K562 (cell line): ENCODE data around the gene PRR11. TPM values are rescaled to one million over a fixed set of nuclear protein-coding genes. Genes with fewer than 3 reads are reported as not detected.

Experiments
- ARID2 ChIP-seq: fragments of 450-650 bp; IDR thresholded peaks from 2 replicates; pipeline ENCODE4 v1.6.1; 2017; ENCODE audit warnings: antibody characterized with exemption, mild to moderate bottlenecking
- BRD4 ChIP-seq: fragments of 200-600 bp; sonication (generic); IDR thresholded peaks from 2 replicates; pipeline ENCODE4 v1.6.1; 2017; ENCODE audit warnings: inconsistent platforms
- CBFA2T3 ChIP-seq: fragments of 450-650 bp; IDR thresholded peaks from 2 replicates; pipeline ENCODE4 v1.6.1; 2017
- CXXC5 ChIP-seq: fragments of 250-450 bp; sonication (Bioruptor Pico); IDR thresholded peaks from 2 replicates; pipeline ENCODE4 v1.8.0; 2022; ENCODE audit warnings: inconsistent platforms, mild to moderate bottlenecking, moderate library complexity
- DACH1 ChIP-seq: fragments of 450-650 bp; IDR thresholded peaks from 2 replicates; pipeline ENCODE4 v1.6.1; 2018; ENCODE audit not compliant: partially characterized antibody
- ELF1 ChIP-seq: fragments of 200-800 bp; sonication (Bioruptor generic); IDR thresholded peaks from 2 replicates; pipeline ENCODE4 v1.6.1; 2016; ENCODE audit warnings: missing genetic modification characterization, missing compliant biosample characterization
- GABPB1 ChIP-seq: sonication (generic); formaldehyde crosslinking; IDR thresholded peaks from 2 replicates; pipeline ENCODE4 v1.8.0; 2022; ENCODE audit warnings: mild to moderate bottlenecking, missing genetic modification reagents
- POU5F1 ChIP-seq: fragments of 150-350 bp; IDR thresholded peaks from 2 replicates; pipeline ENCODE4 v1.6.1; 2014; ENCODE audit warnings: borderline replicate concordance, low read length, low read depth, mild to moderate bottlenecking; ENCODE audit not compliant: partially characterized antibody
- RBBP5 ChIP-seq: fragments of 200-600 bp; sonication (generic); IDR thresholded peaks from 2 replicates; pipeline ENCODE4 v1.6.1; 2012; ENCODE audit warnings: borderline replicate concordance, mild to moderate bottlenecking, low read length, control low read depth, inconsistent platforms; ENCODE audit not compliant: insufficient read depth, poor library complexity, severe bottlenecking
- TBP ChIP-seq: optimal IDR thresholded peaks from 2 replicates; pipeline ENCODE3; 2011; ENCODE audit warnings: low read depth, low read length, improper control_type of control experiment
- TFAM ChIP-seq: fragments of 250-450 bp; sonication (Bioruptor Pico); conservative IDR thresholded peaks from 2 replicates; pipeline ENCODE4 v1.5.0; 2021; ENCODE audit warnings: mild to moderate bottlenecking, moderate library complexity
- ZBTB8A ChIP-seq: fragments of 450-650 bp; IDR thresholded peaks from 2 replicates; pipeline ENCODE4 v1.6.1; 2018; ENCODE audit warnings: mild to moderate bottlenecking, moderate library complexity; ENCODE audit not compliant: partially characterized antibody
- polyA plus RNA-seq, 8 experiments: library from polyadenylated mRNA; depleted of rRNA in 4 of 8; stranded (reverse) in 5 of 8; unstranded in 3 of 8; fragments of >200 nt; fragmentation: Nextera tagmentation in 2 of 8; fragmentation: Illumina TruSeq in 1 of 8; extraction: Ambion mirVana in 2 of 8; extraction: Trizol in 1 of 8; gene quantifications; 2 replicates each; pipeline versions ENCODE4 v1.2.1 to v1.2.3, GENCODE V29; 2011 to 2014; ENCODE audit warnings: inconsistent platforms in 1 of 8, missing spikeins in 1 of 8
- total RNA-seq, 7 experiments: library from RNA; depleted of rRNA in 6 of 7; stranded (reverse); fragments of >200 nt in 6 of 7; fragmentation: Illumina TruSeq in 2 of 7; extraction: Trizol in 2 of 7; gene quantifications; 2 replicates each; pipeline versions ENCODE4 v1.2.1 to v1.2.3, GENCODE V29; 2011 to 2021; ENCODE audit warnings: low replicate concordance in 1 of 7
- TF ChIP-seq, protein P1 (sequence below): fragments of 250-450 bp; sonication (Bioruptor Pico); IDR thresholded peaks from 2 replicates; pipeline ENCODE4 v1.4.0; 2020; ENCODE audit warnings: mild to moderate bottlenecking, moderate library complexity
- TF ChIP-seq, protein P2 (sequence below): fragments of 150-350 bp; IDR thresholded peaks from 2 replicates; pipeline ENCODE4 v1.6.1; 2014; ENCODE audit warnings: low read depth, mild to moderate bottlenecking, low read length, borderline replicate concordance
- TF ChIP-seq, protein P3 (sequence below): sonication (generic); formaldehyde crosslinking; IDR thresholded peaks from 2 replicates; pipeline ENCODE4 v1.8.1; 2023; ENCODE audit warnings: mild to moderate bottlenecking, missing genetic modification reagents
- TF ChIP-seq, protein P4 (sequence below): sonication (generic); formaldehyde crosslinking; IDR thresholded peaks from 2 replicates; pipeline ENCODE4 v1.8.0; 2022; ENCODE audit warnings: mild to moderate bottlenecking, missing genetic modification reagents

The PRR11 gene
- total and polyA plus RNA-seq, 9 of the 15 experiments (the other 6 are each of a cell fraction or from before 2014, with no cell fraction given), result 13.3 to 75.2 (median 46.4) TPM

DNA sequence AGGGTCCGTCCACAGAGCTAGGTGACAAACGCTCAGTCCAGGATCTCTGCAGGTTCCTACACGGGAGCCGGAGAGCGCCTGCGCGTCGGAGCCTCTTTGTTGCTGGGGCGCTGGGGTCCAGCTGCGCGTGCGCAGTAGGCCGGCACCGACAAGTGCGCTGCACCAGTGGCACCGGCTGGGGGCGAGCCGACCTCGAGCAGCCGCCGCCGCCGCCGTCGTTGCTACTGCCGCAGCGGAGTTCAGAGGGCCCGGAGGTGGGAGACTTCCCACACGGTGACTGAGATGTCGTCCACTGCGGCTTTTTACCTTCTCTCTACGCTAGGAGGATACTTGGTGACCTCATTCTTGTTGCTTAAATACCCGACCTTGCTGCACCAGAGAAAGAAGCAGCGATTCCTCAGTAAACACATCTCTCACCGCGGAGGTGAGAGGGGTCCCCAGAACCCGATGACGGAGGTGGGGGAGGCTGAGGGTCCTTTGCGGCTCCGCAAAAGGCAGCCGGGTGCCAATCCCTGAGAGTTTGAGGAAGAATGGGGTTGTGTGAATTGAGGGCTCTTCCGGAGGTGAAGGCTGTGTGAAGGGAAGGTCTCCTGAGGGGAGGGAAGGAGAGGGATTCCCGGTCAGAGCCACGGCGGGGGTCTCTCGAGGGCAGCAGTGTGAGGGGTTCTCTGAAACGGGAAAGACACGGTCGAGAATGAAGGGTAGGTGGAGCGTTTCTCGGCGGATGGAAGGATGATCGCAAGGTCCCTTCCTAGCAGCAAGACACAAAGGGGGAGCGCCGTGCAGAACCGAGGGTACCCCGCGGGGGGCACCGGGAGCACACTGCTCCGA lies 65.0 kb downstream of the PRR11 start, which contains the start of gene GDPD1 (continued):
- TF ChIP-seq, protein P1, sequence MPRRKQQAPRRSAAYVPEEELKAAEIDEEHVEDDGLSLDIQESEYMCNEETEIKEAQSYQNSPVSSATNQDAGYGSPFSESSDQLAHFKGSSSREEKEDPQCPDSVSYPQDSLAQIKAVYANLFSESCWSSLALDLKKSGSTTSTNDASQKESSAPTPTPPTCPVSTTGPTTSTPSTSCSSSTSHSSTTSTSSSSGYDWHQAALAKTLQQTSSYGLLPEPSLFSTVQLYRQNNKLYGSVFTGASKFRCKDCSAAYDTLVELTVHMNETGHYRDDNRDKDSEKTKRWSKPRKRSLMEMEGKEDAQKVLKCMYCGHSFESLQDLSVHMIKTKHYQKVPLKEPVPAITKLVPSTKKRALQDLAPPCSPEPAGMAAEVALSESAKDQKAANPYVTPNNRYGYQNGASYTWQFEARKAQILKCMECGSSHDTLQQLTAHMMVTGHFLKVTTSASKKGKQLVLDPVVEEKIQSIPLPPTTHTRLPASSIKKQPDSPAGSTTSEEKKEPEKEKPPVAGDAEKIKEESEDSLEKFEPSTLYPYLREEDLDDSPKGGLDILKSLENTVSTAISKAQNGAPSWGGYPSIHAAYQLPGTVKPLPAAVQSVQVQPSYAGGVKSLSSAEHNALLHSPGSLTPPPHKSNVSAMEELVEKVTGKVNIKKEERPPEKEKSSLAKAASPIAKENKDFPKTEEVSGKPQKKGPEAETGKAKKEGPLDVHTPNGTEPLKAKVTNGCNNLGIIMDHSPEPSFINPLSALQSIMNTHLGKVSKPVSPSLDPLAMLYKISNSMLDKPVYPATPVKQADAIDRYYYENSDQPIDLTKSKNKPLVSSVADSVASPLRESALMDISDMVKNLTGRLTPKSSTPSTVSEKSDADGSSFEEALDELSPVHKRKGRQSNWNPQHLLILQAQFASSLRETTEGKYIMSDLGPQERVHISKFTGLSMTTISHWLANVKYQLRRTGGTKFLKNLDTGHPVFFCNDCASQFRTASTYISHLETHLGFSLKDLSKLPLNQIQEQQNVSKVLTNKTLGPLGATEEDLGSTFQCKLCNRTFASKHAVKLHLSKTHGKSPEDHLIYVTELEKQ, result no peak
- TF ChIP-seq TBP (peak; percentile 63), TFAM (CRISPR knock-in tag) (no peak), CXXC5 (CRISPR knock-in tag) (peak; percentile 84), ZBTB8A (no peak), ELF1 (tag) (no peak), ARID2 (0 out of 2 replicates have a peak, but pooled peaks have one; percentile 13), DACH1 (no peak), POU5F1 (peak; percentile 9), BRD4 (0 out of 2 replicates have a peak, but pooled peaks have one; percentile 24), CBFA2T3 (no peak), GABPB1 (peak; percentile 62), RBBP5 (peak; percentile 60)
- TF ChIP-seq, protein P2, sequence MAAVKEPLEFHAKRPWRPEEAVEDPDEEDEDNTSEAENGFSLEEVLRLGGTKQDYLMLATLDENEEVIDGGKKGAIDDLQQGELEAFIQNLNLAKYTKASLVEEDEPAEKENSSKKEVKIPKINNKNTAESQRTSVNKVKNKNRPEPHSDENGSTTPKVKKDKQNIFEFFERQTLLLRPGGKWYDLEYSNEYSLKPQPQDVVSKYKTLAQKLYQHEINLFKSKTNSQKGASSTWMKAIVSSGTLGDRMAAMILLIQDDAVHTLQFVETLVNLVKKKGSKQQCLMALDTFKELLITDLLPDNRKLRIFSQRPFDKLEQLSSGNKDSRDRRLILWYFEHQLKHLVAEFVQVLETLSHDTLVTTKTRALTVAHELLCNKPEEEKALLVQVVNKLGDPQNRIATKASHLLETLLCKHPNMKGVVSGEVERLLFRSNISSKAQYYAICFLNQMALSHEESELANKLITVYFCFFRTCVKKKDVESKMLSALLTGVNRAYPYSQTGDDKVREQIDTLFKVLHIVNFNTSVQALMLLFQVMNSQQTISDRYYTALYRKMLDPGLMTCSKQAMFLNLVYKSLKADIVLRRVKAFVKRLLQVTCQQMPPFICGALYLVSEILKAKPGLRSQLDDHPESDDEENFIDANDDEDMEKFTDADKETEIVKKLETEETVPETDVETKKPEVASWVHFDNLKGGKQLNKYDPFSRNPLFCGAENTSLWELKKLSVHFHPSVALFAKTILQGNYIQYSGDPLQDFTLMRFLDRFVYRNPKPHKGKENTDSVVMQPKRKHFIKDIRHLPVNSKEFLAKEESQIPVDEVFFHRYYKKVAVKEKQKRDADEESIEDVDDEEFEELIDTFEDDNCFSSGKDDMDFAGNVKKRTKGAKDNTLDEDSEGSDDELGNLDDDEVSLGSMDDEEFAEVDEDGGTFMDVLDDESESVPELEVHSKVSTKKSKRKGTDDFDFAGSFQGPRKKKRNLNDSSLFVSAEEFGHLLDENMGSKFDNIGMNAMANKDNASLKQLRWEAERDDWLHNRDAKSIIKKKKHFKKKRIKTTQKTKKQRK, result no peak
- TF ChIP-seq, protein P3, sequence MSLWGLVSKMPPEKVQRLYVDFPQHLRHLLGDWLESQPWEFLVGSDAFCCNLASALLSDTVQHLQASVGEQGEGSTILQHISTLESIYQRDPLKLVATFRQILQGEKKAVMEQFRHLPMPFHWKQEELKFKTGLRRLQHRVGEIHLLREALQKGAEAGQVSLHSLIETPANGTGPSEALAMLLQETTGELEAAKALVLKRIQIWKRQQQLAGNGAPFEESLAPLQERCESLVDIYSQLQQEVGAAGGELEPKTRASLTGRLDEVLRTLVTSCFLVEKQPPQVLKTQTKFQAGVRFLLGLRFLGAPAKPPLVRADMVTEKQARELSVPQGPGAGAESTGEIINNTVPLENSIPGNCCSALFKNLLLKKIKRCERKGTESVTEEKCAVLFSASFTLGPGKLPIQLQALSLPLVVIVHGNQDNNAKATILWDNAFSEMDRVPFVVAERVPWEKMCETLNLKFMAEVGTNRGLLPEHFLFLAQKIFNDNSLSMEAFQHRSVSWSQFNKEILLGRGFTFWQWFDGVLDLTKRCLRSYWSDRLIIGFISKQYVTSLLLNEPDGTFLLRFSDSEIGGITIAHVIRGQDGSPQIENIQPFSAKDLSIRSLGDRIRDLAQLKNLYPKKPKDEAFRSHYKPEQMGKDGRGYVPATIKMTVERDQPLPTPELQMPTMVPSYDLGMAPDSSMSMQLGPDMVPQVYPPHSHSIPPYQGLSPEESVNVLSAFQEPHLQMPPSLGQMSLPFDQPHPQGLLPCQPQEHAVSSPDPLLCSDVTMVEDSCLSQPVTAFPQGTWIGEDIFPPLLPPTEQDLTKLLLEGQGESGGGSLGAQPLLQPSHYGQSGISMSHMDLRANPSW (CRISPR knock-in tag), result no peak
- TF ChIP-seq, protein P4, sequence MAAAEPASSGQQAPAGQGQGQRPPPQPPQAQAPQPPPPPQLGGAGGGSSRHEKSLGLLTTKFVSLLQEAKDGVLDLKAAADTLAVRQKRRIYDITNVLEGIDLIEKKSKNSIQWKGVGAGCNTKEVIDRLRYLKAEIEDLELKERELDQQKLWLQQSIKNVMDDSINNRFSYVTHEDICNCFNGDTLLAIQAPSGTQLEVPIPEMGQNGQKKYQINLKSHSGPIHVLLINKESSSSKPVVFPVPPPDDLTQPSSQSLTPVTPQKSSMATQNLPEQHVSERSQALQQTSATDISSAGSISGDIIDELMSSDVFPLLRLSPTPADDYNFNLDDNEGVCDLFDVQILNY (CRISPR knock-in tag), result peak; percentile 69; the same call in 1 of the 2 replicates
